ENCODE data around the gene MTF1. TPM values are rescaled to one million over a fixed set of nuclear protein-coding genes. Genes with fewer than 3 reads are reported as not detected.

MTF1 gene
- polyA plus RNA-seq, 1 donor from 2014 or later = 3.7 TPM

DNA sequence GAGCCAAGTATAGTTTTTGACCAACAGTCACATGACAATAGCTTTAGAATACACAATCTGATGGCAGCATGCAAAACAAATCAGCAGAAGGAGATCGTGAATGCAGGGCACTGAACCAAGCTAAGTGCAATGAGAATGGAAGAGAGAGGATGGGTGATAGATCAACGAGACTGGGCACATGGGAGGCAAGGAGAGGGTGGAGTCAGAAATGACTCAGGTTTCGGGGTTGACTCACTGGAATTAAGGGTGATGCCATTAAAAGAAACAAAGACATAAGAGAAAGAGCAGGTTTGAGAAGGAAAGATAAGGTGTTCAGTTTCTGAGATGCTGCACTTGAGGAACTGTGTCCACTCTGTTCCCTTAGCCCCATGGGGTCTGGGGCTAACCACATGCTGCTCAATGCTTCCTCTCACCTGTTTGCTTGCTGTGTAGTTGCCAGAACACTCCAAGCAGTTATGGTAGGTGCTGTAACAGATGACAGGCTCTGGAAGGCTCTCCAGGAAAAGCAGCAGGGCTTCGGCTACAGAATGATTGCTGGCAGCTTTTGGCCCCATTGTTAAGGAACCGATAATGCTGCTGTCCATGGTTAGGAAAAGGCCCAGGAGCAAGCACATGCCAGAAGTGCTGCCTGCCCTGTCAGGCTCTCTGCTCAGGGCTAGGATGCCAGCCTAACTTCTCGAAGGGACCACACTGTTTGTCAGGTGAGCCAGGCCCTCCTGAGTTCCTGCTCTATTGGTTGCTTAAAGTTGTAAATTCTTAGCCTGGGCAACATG lies 6.1 kb upstream of the MTF1 start:
- Histone ChIP-seq H3K4me2 (ENCODE audit: low read length) (no peak overlapping the region), H3K27ac (ENCODE audit: low read length) (no peak overlapping the region), H4K20me1 (ENCODE audit: insufficient read depth) (no peaks in the 10 kb centered on the region), H3K9me2 (ENCODE audit: insufficient read depth, low read length) (no peaks in the 10 kb centered on the region), H3K27me3 (ENCODE audit: insufficient read depth, low read depth, low read length) (no peaks in the 10 kb centered on the region), H3K9ac (ENCODE audit: low read length) (no peak overlapping the region), H3K4me3 (ENCODE audit: low read length) (no peak overlapping the region), H3K79me2 (replicated peaks; ENCODE audit: insufficient read depth, low read length) (no peaks in the 10 kb centered on the region), H3K9me3 (ENCODE audit: low read length) (no peaks in the 10 kb centered on the region), H3F3A (ENCODE audit: insufficient read depth, low read length, poor library complexity, severe bottlenecking) (no peaks in the 10 kb centered on the region), H2AFZ (ENCODE audit: low read depth, low read length) (no peak overlapping the region), H3K36me3 (ENCODE audit: insufficient read depth, low read length) (peaks cover 7% of the 10 kb centered on the region)
- TF ChIP-seq MXI1 (conservative IDR thresholded peaks at IDR 0.05; ENCODE audit: poor library complexity, severe bottlenecking) (no peak), RAD21 (conservative IDR thresholded peaks at IDR 0.05) (no peak), EP300 (conservative IDR thresholded peaks at IDR 0.05; ENCODE audit: poor library complexity, severe bottlenecking) (no peak), SMC3 (conservative IDR thresholded peaks at IDR 0.05; ENCODE audit: poor library complexity) (no peak), EZH2 (IDR thresholded peaks at IDR 0.05; ENCODE audit: borderline replicate concordance, insufficient read depth, low read length, poor library complexity, severe bottlenecking) (no peak)
- TF ChIP-seq, protein P1, sequence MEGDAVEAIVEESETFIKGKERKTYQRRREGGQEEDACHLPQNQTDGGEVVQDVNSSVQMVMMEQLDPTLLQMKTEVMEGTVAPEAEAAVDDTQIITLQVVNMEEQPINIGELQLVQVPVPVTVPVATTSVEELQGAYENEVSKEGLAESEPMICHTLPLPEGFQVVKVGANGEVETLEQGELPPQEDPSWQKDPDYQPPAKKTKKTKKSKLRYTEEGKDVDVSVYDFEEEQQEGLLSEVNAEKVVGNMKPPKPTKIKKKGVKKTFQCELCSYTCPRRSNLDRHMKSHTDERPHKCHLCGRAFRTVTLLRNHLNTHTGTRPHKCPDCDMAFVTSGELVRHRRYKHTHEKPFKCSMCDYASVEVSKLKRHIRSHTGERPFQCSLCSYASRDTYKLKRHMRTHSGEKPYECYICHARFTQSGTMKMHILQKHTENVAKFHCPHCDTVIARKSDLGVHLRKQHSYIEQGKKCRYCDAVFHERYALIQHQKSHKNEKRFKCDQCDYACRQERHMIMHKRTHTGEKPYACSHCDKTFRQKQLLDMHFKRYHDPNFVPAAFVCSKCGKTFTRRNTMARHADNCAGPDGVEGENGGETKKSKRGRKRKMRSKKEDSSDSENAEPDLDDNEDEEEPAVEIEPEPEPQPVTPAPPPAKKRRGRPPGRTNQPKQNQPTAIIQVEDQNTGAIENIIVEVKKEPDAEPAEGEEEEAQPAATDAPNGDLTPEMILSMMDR (IDR thresholded peaks at IDR 0.05; ENCODE audit: poor library complexity, severe bottlenecking) = no peak

DNA sequence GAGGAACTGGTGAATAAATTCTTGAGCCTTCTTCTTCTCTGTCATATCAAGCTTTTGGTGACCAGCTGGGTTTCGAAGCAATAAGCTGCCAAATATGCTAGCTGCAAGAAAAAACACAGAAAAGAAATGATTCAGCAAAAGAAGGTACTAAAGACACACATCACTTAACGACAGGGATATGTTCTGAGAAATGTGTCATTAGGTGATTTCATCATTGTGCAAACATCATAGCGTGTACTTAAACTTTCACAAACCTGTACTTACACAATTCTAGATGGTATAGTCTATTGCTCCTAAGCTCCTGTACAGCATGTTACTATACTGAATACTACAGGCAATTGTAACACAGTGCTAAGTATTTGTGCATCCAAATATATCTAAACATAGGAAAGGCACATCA lies 2.9 kb upstream of the MTF1 start:
- Histone ChIP-seq H3K79me2 (replicated peaks; ENCODE audit: insufficient read depth, low read length) (peaks cover 19% of the 10 kb centered on the region), H3K9me2 (ENCODE audit: insufficient read depth, low read length) (no peaks in the 10 kb centered on the region), H3K27ac (ENCODE audit: low read length) (no peak overlapping the region), H3K4me2 (ENCODE audit: low read length) (no peak overlapping the region), H4K20me1 (ENCODE audit: insufficient read depth) (no peaks in the 10 kb centered on the region), H3K9me3 (ENCODE audit: low read length) (no peaks in the 10 kb centered on the region), H3K27me3 (ENCODE audit: insufficient read depth, low read depth, low read length) (no peaks in the 10 kb centered on the region), H3F3A (ENCODE audit: insufficient read depth, low read length, poor library complexity, severe bottlenecking) (peaks cover 4% of the 10 kb centered on the region), H3K4me3 (ENCODE audit: low read length) (no peak overlapping the region), H3K36me3 (ENCODE audit: insufficient read depth, low read length) (peaks cover 7% of the 10 kb centered on the region), H3K9ac (ENCODE audit: low read length) (no peak overlapping the region), H2AFZ (ENCODE audit: low read depth, low read length) (no peak overlapping the region)
- no peak for TF ChIP-seq MXI1 (conservative IDR thresholded peaks at IDR 0.05; ENCODE audit: poor library complexity, severe bottlenecking)
- TF ChIP-seq, protein P1 (IDR thresholded peaks at IDR 0.05; ENCODE audit: poor library complexity, severe bottlenecking) = no peak
- no peak for TF ChIP-seq SMC3 (conservative IDR thresholded peaks at IDR 0.05; ENCODE audit: poor library complexity)
- TF ChIP-seq, protein P2, sequence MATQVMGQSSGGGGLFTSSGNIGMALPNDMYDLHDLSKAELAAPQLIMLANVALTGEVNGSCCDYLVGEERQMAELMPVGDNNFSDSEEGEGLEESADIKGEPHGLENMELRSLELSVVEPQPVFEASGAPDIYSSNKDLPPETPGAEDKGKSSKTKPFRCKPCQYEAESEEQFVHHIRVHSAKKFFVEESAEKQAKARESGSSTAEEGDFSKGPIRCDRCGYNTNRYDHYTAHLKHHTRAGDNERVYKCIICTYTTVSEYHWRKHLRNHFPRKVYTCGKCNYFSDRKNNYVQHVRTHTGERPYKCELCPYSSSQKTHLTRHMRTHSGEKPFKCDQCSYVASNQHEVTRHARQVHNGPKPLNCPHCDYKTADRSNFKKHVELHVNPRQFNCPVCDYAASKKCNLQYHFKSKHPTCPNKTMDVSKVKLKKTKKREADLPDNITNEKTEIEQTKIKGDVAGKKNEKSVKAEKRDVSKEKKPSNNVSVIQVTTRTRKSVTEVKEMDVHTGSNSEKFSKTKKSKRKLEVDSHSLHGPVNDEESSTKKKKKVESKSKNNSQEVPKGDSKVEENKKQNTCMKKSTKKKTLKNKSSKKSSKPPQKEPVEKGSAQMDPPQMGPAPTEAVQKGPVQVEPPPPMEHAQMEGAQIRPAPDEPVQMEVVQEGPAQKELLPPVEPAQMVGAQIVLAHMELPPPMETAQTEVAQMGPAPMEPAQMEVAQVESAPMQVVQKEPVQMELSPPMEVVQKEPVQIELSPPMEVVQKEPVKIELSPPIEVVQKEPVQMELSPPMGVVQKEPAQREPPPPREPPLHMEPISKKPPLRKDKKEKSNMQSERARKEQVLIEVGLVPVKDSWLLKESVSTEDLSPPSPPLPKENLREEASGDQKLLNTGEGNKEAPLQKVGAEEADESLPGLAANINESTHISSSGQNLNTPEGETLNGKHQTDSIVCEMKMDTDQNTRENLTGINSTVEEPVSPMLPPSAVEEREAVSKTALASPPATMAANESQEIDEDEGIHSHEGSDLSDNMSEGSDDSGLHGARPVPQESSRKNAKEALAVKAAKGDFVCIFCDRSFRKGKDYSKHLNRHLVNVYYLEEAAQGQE (IDR thresholded peaks at IDR 0.05; ENCODE audit: borderline replicate concordance) = no peak
- TF ChIP-seq RAD21 (conservative IDR thresholded peaks at IDR 0.05) = no peak

Data from neural cell (in vitro differentiated cells).